Posterior vena cava (tissue), 2 donors: Measurements from ENCODE around the gene PPP1R9B. TPM values are rescaled to one million over a fixed set of nuclear protein-coding genes. Genes with fewer than 3 reads are reported as not detected.
A peak's percentile ranks its signal among the peaks of the same experiment; 100 is the strongest.

ENCODE experiments used
- DNase-seq: peaks from one replicate; pipeline ENCODE4 v3.0.0-alpha.2; 2020; ENCODE audit warnings: low spot score
- intact Hi-C, 2 donors: fragments of 100-400 bp; cut with DNase I; formaldehyde crosslinking; loops; one replicate each; pipeline versions ENCODE4 v1.14.1 to v1.14.2; 2022 to 2023
- total RNA-seq, 2 donors: library from RNA; stranded (reverse); fragmentation: NEBNext Ultra II Directional; extraction: Animal tissue kit (Norgen Biotek cat#: 25700); gene quantifications; one replicate each; pipeline ENCODE4 v1.2.1, GENCODE V29; 2021
- donor health status: DM: yes; HTN: yes; CAD: no.
- donor health status: DM: yes; HTN: yes; CAD: no.

Gene PPP1R9B
- total RNA-seq, 2 donors from 2014 or later, result 51.4 to 53.7 TPM

GRCh38 chr17:50135316-50136095 lies 15.0 kb downstream of the PPP1R9B start:
- no peak for DNase-seq
- intact Hi-C loops, result no loop called here

- intact Hi-C loops, result no loop called here
- DNase-seq, result peak; percentile 78
Observed at GRCh38 chr17:50134206-50135110, 16.0 kb downstream of the PPP1R9B start.

GRCh38 chr17:50133769-50134099 lies 16.7 kb downstream of the PPP1R9B start:
- intact Hi-C loops, result no loop called here
- no peak for DNase-seq

GRCh38 chr17:50133028-50133768 lies 17.3 kb downstream of the PPP1R9B start:
- intact Hi-C loops, result no loop called here
- DNase-seq, result no peak

- DNase-seq, result no peak
- intact Hi-C loops, result no loop called here
Observed at GRCh38 chr17:50132104-50132794, 18.2 kb downstream of the PPP1R9B start.

GRCh38 chr17:50130559-50131305 lies 19.7 kb downstream of the PPP1R9B start:
- intact Hi-C loops, result loop anchor here in 1 of 2 donors (2.0 kb wide), 1 partner anchor 30 kb away; no protein-coding TSS in a partner anchor
- no peak for DNase-seq

GRCh38 chr17:50129728-50130558 lies 20.5 kb downstream of the PPP1R9B start, which contains the start of gene SAMD14:
TSS of gene SAMD14 (minus strand) at chr17:50130160. CDS start at chr17:50124959, 5,201 bp downstream.
- intact Hi-C loops, result loop anchor here in 1 of 2 donors (2.0 to 10.0 kb wide), 2 partner anchors 29 to 165 kb away; no protein-coding TSS in a partner anchor
- DNase-seq, result peak; percentile 86

- intact Hi-C loops, result loop anchor here in 1 of 2 donors (10.0 kb wide), 1 partner anchor 165 kb away; no protein-coding TSS in a partner anchor
- no peak for DNase-seq
Observed at GRCh38 chr17:50129353-50129727, 21.1 kb downstream of the PPP1R9B start.

GRCh38 chr17:50128441-50129352 lies 21.8 kb downstream of the PPP1R9B start:
- intact Hi-C loops, result loop anchor here in 1 of 2 donors (10.0 kb wide), 1 partner anchor 166 kb away; no protein-coding TSS in a partner anchor
- no peak for DNase-seq

- DNase-seq, result no peak
Observed at GRCh38 chr17:50127697-50128361, 22.6 kb downstream of the PPP1R9B start.

GRCh38 chr17:50125420-50125997 lies 25.0 kb downstream of the PPP1R9B start:
- intact Hi-C loops, result loop anchor here in 1 of 2 donors (10.0 kb wide), 1 partner anchor 169 kb away; no protein-coding TSS in a partner anchor
- DNase-seq, result no peak

More at GRCh38 chr17:50127697-50128361, 22.6 kb downstream of the PPP1R9B start:
- intact Hi-C loops, result loop anchor here in 1 of 2 donors (10.0 kb wide), 1 partner anchor 167 kb away; no protein-coding TSS in a partner anchor

- intact Hi-C loops, result loop anchor here in 1 of 2 donors (10.0 kb wide), 1 partner anchor 171 kb away; no protein-coding TSS in a partner anchor
Observed at GRCh38 chr17:50123649-50124349, 26.7 kb downstream of the PPP1R9B start.

GRCh38 chr17:50122945-50123344 lies 27.5 kb downstream of the PPP1R9B start:
- intact Hi-C loops, result loop anchor here in 1 of 2 donors (10.0 kb wide), 1 partner anchor 172 kb away; no protein-coding TSS in a partner anchor
- DNase-seq, result no peak

More at GRCh38 chr17:50123649-50124349, 26.7 kb downstream of the PPP1R9B start:
- DNase-seq, result no peak
